Astrocyte of the spinal cord (primary cell): Measurements from ENCODE around the gene CNTN3.

Experiments used
- DNase-seq: peaks from one replicate; pipeline ENCODE4 v3.0.0; 2011; ENCODE audit warnings: low read depth, low spot score
- H3K4me3 ChIP-seq: 2 replicates; pipeline ENCODE4 v1.5.1; 2011; ENCODE audit warnings: low read depth, mild to moderate bottlenecking, low read length, moderate library complexity
- CTCF ChIP-seq: IDR thresholded peaks from 2 replicates; pipeline ENCODE4 v1.5.1; 2012; ENCODE audit warnings: low read depth, mild to moderate bottlenecking, low read length, inconsistent platforms
- in situ Hi-C: cut with HindIII; loops from 2 replicates; pipeline ENCODE4 v1.10.0; 2017; ENCODE audit warnings: low sequenced_read_pairs

Gene CNTN3

GRCh38 chr3:74631351-74632140 lies 17.1 kb upstream of the CNTN3 start:
- in situ Hi-C loops = no loop called here
- TF ChIP-seq CTCF = no peak
- no peak for DNase-seq
- no peak overlapping the region for H3K4me3 ChIP-seq

- no peak for TF ChIP-seq CTCF
- no peak for DNase-seq
- H3K4me3 ChIP-seq = no peak overlapping the region
- in situ Hi-C loops = no loop called here
Observed at GRCh38 chr3:74630602-74631001, 16.1 kb upstream of the CNTN3 start.

- no peak overlapping the region for H3K4me3 ChIP-seq
- no peak for DNase-seq
- in situ Hi-C loops = no loop called here
- TF ChIP-seq CTCF = no peak
Observed at GRCh38 chr3:74626011-74626410, 11.6 kb upstream of the CNTN3 start.

- in situ Hi-C loops = no loop called here
- no peak overlapping the region for H3K4me3 ChIP-seq
- TF ChIP-seq CTCF = no peak
- no peak for DNase-seq
Observed at GRCh38 chr3:74624301-74624700, 9.8 kb upstream of the CNTN3 start.

- no peak overlapping the region for H3K4me3 ChIP-seq
- TF ChIP-seq CTCF = no peak
- in situ Hi-C loops = no loop called here
- no peak for DNase-seq
Observed at GRCh38 chr3:74623261-74623836, 8.9 kb upstream of the CNTN3 start.

- DNase-seq = no peak
- in situ Hi-C loops = no loop called here
- no peak for TF ChIP-seq CTCF
- no peak overlapping the region for H3K4me3 ChIP-seq
Observed at GRCh38 chr3:74621581-74621980, 7.1 kb upstream of the CNTN3 start.
